G401.6 (cell line): ENCODE measurements around the gene RPH3AL.
"Not testable (repeated sequence)": the region's sequence is repeated elsewhere in the genome, so short reads cannot be mapped to it uniquely, and the experiment has no call there.

ENCODE experiments used
- FAIRE-seq: peaks from 2 replicates; lab custom pipeline; 2012; peaks lifted over from hg19 to GRCh38; lab: Jason Lieb, UNC

Gene RPH3AL

GRCh38 chr17:319266-319665 is 33.3 kb downstream of the RPH3AL start:
- FAIRE-seq, result no peak

DNA sequence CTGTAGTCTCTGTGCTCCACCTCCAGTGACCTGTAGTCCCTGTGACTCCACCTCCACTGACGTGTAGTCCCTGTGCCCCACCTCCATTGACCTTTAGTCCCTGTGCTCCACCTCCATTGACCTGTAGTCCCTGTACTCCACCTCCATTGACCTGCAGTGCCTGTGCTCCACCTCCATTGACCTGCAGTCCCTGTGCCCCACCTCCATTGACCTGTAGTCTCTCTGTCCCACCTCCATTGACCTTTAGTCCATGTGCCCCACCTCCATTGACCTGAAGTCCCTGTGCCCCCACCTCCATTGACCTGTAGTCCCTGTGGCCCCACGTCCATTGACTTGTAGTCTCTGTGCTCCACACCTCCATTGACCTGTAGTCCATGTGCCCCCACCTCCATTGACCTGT is 35.5 kb downstream of the RPH3AL start:
- FAIRE-seq, result not testable (repeated sequence)

- not testable (repeated sequence) for FAIRE-seq
Measured at GRCh38 chr17:315399-315798, 37.2 kb downstream of the RPH3AL start.

DNA sequence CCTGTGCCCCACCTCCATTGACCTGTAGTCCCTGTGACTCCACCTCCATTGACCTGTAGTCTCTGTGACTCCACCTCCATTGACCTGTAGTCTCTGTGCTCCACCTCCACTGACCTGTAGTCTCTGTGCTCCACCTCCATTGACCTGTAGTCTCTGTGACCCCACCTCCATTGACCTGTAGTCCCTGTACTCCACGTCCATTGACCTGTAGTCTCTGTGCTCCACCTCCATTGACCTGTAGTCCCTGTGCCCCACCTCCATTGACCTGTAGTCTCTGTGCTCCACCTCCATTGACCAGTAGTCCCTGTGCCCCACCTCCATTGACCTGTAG is 38.0 kb downstream of the RPH3AL start:
- FAIRE-seq, result not testable (repeated sequence)

GRCh38 chr17:313911-314613 is 38.5 kb downstream of the RPH3AL start:
- no peak for FAIRE-seq

- no peak for FAIRE-seq
Measured at GRCh38 chr17:313231-313630, 39.4 kb downstream of the RPH3AL start.

DNA sequence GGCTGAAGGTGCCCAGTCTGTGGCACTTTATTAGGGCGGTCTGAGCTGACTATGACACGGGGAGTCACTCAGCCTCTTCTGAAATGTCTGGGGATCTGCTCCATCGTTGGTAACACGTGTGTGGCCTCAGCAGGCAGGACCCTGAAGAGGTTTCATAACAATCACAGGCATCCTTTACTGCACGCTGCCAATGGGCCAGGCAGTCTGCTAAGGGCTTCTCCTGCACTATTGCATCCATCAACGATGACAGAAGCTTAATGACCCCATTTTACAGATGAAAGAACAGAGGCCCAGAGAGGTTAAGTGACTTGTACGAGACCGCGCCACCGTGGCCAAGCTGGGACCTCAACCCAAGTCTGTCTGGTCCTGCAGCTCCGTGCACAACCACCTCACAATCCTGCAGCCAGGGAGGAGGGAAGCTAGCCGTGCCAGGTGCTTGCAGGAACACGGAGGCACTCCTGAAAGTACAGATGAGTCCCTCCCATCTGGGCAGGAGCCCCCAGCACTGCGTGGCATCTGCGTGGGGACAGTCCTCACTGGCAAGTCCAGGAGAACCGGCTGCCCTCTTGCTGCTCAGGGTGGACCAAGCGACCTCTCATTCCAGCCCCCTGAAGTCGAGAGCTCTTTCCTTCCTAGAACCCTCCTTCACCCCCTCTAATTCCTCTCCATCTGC is 40.0 kb downstream of the RPH3AL start:
- no peak for FAIRE-seq

- FAIRE-seq, result no peak
Measured at GRCh38 chr17:311119-311782, 41.4 kb downstream of the RPH3AL start.

- FAIRE-seq, result no peak
Measured at GRCh38 chr17:310111-311010, 42.2 kb downstream of the RPH3AL start.

DNA sequence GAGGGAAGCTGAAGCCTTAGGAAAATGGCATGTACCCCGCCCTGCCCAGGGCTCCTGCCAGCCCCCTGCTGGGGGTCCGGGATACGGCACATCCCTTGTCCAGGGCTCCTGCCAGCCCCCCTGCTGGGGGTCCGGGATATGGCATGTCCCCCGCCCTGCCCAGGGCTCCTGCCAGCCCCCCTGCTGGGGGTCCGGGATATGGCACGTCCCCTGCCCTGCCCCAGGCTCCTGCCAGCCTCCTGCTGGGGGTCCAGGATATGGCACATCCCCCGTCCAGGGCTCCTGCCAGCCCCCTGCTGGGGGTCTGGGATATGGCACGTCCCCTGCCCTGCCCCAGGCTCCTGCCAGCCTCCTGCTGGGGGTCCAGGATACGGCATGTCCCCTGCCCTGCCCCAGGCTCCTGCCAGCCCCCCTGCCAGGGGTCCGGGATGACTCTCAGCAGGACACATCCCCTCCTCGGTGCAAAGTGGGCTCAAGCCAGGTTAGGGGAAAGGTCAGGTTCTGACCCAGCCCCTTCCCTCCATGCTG is 43.2 kb downstream of the RPH3AL start:
- no peak for FAIRE-seq

DNA sequence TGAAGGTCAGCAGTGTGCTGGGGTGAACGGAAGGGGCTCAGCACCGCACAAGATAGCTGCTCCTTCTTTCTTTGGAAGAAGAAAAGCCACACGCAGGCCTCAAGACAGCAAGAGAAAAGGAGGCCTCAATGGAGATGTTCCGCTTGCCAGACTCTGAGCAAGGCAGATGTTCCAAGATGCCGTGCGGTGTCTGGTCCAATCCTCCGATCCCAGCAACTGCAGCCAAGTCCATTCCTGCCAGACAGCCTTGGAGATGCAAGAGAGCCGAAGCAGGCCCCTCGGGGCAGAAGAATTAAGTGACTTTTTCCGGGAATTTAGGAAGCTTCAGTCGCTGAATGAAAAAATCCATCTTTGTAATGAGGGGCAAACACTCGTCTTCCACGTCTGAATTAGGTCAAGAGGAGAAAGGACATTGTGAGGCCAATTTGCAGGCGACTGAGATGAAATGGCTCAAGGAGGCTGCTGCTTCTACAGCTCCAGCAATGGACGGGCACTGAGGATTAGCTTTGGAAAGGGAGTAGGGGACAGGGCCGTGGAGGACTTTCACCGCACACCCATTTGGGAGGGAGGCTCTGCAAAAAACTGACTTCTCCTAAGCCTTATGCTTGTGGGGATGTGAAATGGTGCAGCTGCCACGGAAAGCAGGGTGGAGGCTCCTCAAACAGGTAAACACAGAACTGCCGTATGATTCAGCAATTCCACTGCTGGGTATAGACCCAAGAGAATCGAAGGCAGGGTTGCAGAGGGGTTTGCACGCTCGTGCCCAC is 44.7 kb downstream of the RPH3AL start:
- no peak for FAIRE-seq

DNA sequence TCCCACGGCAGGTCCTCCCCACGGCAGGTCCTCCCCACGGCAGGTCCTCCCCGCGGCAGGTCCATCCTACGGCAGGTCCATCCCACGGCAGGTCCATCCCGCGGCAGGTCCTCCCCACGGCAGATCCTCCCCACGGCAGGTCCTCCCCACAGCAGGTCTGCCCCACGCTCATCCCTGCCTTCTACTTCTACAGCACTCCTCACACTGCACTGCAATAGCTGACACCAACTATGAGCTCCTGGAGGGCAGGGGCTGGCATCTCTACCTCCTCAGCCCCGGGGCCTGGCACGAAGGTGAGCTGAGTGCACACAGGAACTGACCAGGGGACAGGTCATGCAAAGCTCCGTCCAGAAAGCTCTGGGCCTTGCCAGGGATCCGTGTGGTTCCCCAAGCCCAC is 45.3 kb downstream of the RPH3AL start:
- FAIRE-seq, result no peak

DNA sequence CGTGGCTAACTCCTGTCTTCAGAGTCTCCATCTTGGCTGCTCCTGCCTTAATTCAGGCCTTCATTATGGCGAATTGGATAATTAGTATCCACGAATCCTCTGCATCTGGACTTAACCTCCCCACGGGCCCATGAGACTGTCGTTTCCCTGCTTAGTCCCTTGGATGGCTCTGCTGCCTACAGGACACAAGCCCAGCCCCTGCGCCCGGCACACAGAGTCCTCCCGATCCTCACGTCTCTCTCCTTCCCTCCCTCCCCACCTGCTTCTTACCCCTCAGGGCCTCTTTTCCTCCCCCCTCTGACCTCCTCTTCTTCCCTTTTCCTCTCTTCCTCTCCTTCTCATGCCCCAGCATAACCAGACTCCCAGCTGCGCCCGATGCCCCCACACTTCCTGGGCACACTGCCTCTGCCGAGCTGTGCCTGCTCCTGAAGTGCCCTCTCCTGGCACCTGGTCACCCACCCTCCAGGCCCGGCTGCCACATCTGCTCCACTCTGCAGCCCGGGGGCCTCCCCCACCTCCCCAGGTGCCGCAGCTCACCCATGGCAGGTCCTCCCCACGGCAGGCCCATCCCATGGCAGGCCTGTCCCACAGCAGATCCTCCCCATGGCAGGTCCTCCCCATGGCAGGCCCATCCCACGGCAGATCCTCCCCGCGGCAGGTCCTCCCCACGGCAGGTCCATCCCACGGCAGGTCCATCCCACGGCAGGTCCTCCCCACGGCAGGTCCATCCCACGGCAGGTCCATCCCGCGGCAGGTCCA is 45.9 kb downstream of the RPH3AL start:
- FAIRE-seq, result no peak

DNA sequence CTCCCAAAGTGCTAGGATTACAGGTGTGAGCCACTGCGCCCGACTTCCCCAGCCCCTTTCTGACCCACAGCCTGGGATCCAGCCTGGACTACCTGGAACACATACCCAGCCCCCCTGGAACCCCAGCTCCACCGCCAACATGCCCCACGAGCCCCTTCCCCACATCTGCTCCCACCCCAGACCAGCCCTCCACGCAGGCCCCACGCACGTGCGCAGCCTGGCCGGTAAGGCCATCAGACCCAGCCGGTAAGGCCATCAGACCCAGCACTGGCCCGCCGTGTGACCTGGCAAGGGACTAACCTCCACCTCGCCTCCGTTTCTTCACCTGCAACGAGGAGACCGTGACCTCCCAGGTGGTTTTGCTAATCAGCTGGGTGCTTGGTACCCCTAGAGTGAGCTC is 46.5 kb downstream of the RPH3AL start:
- FAIRE-seq, result no peak

DNA sequence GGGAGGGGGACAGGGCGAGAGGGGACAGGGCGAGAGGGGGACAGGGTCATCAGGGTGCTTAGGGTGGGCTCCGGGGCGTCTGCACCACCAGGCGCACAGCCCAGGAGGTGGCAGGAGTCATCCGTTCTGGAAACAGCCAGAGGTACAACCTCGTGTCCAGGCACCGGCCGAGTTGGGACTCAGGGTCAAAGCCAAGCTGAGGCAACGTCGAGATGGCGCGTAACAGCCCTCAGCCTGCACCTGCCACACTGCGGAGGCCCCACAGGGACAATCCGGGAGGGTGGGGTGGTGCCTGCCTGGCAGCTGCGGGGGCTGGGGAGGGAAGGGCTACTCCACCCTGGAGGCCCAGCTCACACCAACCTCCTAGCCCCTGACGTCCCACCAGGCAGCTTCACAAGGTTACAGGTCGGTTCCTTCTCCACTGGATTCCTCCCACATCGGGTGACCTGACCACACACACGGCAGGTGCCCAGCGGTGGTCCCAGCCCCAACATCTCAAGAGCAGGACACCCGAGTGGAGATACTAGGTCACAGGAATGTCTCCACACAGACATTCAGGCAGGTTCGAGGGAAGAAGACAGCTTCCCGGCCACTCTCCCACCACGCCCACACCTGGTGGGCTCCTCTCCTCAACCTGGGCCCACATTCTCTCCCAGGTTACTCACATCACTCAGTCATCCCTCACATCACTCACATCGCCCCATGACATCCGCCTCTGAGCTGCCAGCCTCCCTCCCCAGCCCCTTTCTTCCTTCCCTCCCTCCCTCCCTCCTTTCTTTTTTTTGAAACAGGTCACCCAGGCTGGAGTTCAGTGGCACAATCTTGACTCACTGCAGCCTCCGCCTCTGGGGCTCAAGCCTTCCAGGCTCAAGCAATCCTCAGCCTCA is 47.3 kb downstream of the RPH3AL start:
- no peak for FAIRE-seq

GRCh38 chr17:304461-304860 is 48.1 kb downstream of the RPH3AL start:
- FAIRE-seq, result no peak

DNA sequence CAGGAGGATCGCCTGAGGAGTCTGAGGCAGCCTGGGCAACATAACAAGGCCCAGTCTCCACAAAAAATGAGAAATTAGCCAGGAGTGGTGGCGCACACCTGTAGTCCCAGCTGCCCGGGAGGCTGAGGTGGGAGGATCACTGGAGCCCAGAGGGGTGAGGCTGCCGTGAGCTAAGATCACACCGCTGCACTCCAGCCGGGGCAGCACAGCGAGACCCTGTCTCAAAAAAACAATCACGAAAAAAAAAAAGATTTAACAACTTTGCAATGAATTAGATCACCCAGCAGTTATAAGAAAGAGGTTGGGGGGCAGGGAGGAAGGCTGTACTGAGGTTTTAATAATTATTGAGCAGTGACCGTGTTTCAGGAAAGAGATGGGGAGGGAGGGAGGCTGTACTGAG is 49.4 kb downstream of the RPH3AL start:
- no peak for FAIRE-seq

DNA sequence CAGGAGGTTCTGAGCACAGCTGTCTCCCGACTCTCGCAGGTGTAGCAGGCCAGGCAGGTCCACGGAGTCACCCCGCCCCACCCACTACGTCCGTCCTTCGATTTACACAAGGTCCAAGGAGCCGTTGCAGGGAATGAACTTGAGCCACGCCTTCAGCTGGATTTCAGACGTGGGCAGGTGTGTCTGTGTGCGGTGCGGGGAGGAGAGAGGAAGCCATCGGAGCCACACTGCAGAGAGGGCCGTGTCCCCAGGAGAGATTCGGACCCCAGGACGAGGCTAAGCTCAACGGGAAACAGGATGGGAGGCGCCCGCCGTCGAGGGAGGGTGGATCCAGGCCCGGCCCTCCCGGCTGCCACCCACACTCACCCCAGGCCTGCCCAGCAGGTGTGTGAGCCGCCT is 50.3 kb downstream of the RPH3AL start:
- FAIRE-seq, result no peak

DNA sequence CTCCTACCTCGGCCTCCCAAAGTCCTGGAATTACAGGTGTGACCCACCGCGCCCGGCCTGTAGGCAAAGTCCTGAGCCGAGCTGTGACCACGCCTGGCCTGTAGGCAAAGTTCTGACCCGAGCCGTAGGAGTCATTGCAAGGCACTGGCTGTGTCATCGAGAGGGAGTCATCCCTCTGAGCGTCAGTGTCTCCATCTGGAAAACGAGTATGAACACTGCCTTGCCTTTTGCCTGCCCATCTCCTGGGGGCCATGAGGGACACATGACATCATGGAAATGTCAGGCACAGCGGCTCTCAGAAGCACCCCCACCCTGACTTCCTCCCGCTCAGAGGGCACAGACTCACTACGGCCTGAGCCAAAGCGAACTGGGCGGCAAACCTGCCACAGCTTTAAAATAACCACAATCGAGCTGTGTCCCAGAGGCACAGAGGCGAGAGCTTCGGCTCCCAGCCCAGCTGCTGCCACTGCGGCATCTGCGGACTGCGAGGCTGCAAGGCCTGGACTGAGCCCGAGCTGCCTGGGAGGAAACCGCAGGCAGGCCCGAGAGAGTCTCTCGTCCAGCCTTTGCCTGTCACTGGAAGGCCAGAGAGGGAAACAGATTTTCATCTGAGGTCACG is 50.8 kb downstream of the RPH3AL start:
- no peak for FAIRE-seq
